HG02763 (cell line): ENCODE data around the gene DOCK9.

Experiments
- ATAC-seq: cut with Tn5 transposase; IDR thresholded peaks from one replicate; pipeline ENCODE4 v1.9.1; 2021; ENCODE audit warnings: mild to moderate bottlenecking, moderate library complexity; ENCODE audit not compliant: unreplicated experiment

Gene DOCK9

GRCh38 chr13:98781470-98781869, 196.4 kb downstream of the DOCK9 start:
- no peak for ATAC-seq

GRCh38 chr13:98781045-98781444, 196.8 kb downstream of the DOCK9 start:
- no peak for ATAC-seq

GRCh38 chr13:98780451-98780850, 197.4 kb downstream of the DOCK9 start:
- ATAC-seq: no peak

GRCh38 chr13:98779695-98780094, 198.2 kb downstream of the DOCK9 start:
- no peak for ATAC-seq

- ATAC-seq: no peak
These were observed 199.1 kb downstream of the DOCK9 start for GRCh38 chr13:98778749-98779148.

- no peak for ATAC-seq
These were observed 201.2 kb downstream of the DOCK9 start for GRCh38 chr13:98776644-98777043.

GRCh38 chr13:98775844-98776598, 201.8 kb downstream of the DOCK9 start:
- no peak for ATAC-seq

GRCh38 chr13:98775386-98775785, 202.5 kb downstream of the DOCK9 start:
- ATAC-seq: no peak

- ATAC-seq: no peak
These were observed 203.1 kb downstream of the DOCK9 start for GRCh38 chr13:98774776-98775175.

- no peak for ATAC-seq
These were observed 203.9 kb downstream of the DOCK9 start for GRCh38 chr13:98773921-98774320.

GRCh38 chr13:98772794-98773452, 204.9 kb downstream of the DOCK9 start:
- no peak for ATAC-seq

- no peak for ATAC-seq
These were observed 205.8 kb downstream of the DOCK9 start for GRCh38 chr13:98771838-98772611.

- ATAC-seq: no peak
These were observed 208.1 kb downstream of the DOCK9 start for GRCh38 chr13:98769736-98770135.

- no peak for ATAC-seq
These were observed 209.3 kb downstream of the DOCK9 start for GRCh38 chr13:98768522-98768921.

GRCh38 chr13:98766697-98767096, 211.2 kb downstream of the DOCK9 start:
- ATAC-seq: no peak

GRCh38 chr13:98765996-98766519, 211.8 kb downstream of the DOCK9 start:
- no peak for ATAC-seq

- ATAC-seq: no peak
These were observed 215.8 kb downstream of the DOCK9 start for GRCh38 chr13:98761986-98762616.

GRCh38 chr13:98761126-98761985, 216.5 kb downstream of the DOCK9 start:
- ATAC-seq: peak; percentile 61

- ATAC-seq: no peak
These were observed 222.1 kb downstream of the DOCK9 start for GRCh38 chr13:98755729-98756128.

GRCh38 chr13:98755116-98755515, 222.7 kb downstream of the DOCK9 start:
- ATAC-seq: no peak
